H1 (cell line): Measurements from ENCODE around the gene FRMPD2.

Experiments
- BRCA1 ChIP-seq: IDR thresholded peaks from 2 replicates; pipeline ENCODE4 v1.6.1; 2012; ENCODE audit warnings: low read depth, low read length, improper control_type of control experiment
- CREB1 ChIP-seq: IDR thresholded peaks from 2 replicates; pipeline ENCODE4 v1.6.1; 2012; ENCODE audit warnings: inconsistent platforms
- CTCF ChIP-seq, 3 experiments: IDR thresholded peaks; 1 replicate in 2 of 3; 2 replicates in 1 of 3; pipeline versions ENCODE4 v1.5.1 to v1.6.1; 2011; ENCODE audit warnings: low read length in 3 of 3, mild to moderate bottlenecking in 3 of 3, inconsistent platforms in 2 of 3, low read depth in 1 of 3, moderate library complexity in 1 of 3; ENCODE audit not compliant: insufficient read depth in 1 of 3; ENCODE audit errors: control extremely low read depth in 1 of 3
- RXRA ChIP-seq: IDR thresholded peaks from 2 replicates; pipeline ENCODE4 v1.6.1; 2011; ENCODE audit warnings: low read depth, mild to moderate bottlenecking, low read length, moderate library complexity; ENCODE audit not compliant: insufficient read depth
- SP2 ChIP-seq: IDR thresholded peaks from 2 replicates; pipeline ENCODE4 v1.6.1; 2012; ENCODE audit warnings: mild to moderate bottlenecking, low read length, inconsistent platforms
- TAF7 ChIP-seq: optimal IDR thresholded peaks from 2 replicates; pipeline ENCODE3; 2011; ENCODE audit warnings: low read depth, mild to moderate bottlenecking, inconsistent platforms, low read length, moderate library complexity, borderline replicate concordance

DNA sequence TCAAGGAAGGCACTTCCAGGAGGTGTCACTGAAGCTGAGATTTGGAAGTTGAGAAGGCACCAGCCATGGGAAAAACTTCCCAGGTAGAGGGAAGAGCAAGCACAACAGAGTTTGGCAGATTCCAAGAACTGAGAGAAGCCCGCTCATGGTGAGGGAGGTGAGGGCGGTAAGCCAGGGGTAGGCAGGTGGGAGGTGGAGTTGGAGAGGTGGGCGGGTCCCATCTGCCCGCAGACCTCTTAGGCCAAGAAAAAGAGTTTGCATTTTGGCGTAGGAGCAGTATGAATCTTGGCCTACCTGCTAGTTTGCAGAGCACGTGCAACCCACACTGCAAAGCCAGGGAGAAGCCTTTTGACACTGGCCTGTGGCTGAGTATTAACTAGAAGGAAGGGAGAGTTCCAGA lies 18.8 kb downstream of the FRMPD2 start:
- TF ChIP-seq TAF7 (no peak), SP2 (no peak), BRCA1 (no peak), CREB1 (no peak), CTCF (IDR thresholded peaks at IDR 0.05; ENCODE audit: control extremely low read depth in 1 of 3, insufficient read depth in 1 of 3, low read depth in 1 of 3, low read length in 3 of 3) (no peak), RXRA (no peak)
